Ectodermal cell (in vitro differentiated cells): ENCODE measurements around the gene C12orf56. TPM values are rescaled to one million over a fixed set of nuclear protein-coding genes. Genes with fewer than 3 reads are reported as not detected.

Source experiments
- H3K27ac ChIP-seq: 2 replicates; pipeline ENCODE4 v1.7.0; 2013; ENCODE audit warnings: mild to moderate bottlenecking, low read depth, low read length; ENCODE audit not compliant: insufficient read depth, poor library complexity, severe bottlenecking
- H3K27me3 ChIP-seq: 2 replicates; pipeline ENCODE4 v1.7.0; 2013; ENCODE audit warnings: mild to moderate bottlenecking, low read length; ENCODE audit not compliant: insufficient read depth, control insufficient read depth, poor library complexity, severe bottlenecking
- H3K36me3 ChIP-seq: one replicate; pipeline ENCODE4 v1.7.0; 2013; ENCODE audit warnings: low read length; ENCODE audit not compliant: control insufficient read depth, insufficient read depth
- H3K4me1 ChIP-seq: one replicate; pipeline ENCODE4 v1.7.0; 2013; ENCODE audit warnings: low read length; ENCODE audit not compliant: control insufficient read depth, insufficient read depth
- H3K4me3 ChIP-seq: 2 replicates; pipeline ENCODE4 v1.7.0; 2013; ENCODE audit warnings: low read depth, low read length, control low read depth; ENCODE audit not compliant: insufficient read depth
- H3K9me3 ChIP-seq: 2 replicates; pipeline ENCODE4 v1.7.0; 2013; ENCODE audit warnings: mild to moderate bottlenecking, low read length, moderate library complexity; ENCODE audit not compliant: control insufficient read depth
- WGBS, 2 experiments: methylation state at CpG; one replicate each; pipeline ENCODE4 v1.1.7; 2013; ENCODE audit warnings: missing lambda C conversion rate in 2 of 2; 5-methylcytosine and 5-hydroxymethylcytosine counted together
- polyA plus RNA-seq, 4 experiments: library from polyadenylated mRNA; stranded (reverse); fragments of 50-300 nt; gene quantifications; one replicate each; pipeline ENCODE4 v1.2.3, GENCODE V29; 2013

The C12orf56 gene, protein sequence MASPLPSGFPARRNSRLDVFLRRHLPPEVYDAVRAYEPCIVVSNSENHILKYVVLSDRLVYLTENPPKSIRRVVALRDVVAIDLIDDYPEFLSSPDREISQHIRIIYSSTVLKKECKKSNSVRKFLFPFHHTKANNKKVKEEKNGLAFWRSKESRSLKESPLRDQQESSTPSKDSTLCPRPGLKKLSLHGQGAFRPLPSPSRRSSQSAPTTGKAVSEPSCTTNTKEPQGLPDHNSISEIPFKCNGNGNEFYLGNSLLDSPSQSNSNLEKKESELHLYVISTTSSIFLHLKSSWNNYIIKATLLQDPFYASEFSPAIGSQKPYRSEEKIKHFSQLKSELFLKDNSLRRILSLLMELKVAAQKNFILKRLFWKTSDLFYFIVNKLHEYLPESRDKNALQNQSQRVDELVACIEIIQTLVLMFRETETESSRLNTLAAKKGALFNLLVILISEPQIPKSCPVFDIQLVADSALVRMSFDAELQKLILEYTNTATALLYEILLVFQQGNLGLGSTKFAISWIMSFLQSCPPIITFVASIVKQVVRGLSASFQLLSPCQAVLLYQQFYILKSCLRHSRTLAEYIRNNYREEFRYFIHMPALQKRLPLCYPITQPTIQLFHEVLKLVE
- polyA plus RNA-seq (2013, experiment 1 of 4): 0.37 TPM
- 0.96 TPM for polyA plus RNA-seq (2013, experiment 2 of 4)
- polyA plus RNA-seq (2013, experiment 3 of 4): 0.48 TPM
- 0.24 TPM for polyA plus RNA-seq (2013, experiment 4 of 4)

DNA sequence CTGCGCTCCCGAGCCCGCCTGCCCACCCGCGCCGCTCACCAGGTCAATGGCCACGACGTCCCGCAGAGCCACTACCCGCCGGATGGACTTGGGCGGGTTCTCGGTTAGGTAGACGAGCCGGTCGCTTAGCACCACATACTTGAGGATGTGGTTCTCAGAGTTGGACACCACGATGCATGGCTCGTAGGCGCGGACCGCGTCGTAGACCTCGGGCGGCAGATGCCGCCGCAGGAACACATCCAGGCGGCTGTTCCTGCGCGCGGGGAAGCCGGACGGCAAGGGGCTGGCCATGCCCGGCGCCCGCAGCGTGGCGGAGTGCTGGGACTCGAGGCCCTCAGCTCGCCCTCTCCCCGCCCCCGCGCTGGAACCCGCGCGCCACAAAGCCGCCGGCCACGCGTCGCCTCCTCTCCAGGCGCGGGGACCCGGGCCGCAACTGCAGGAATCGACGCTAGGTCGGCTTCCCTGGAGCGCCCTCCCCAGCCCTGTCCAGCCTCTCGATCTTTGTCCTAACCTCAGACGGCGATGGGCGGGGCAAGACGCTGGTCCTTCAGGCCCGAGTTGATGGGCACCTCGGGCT, at the start of gene C12orf56:
Gene C12orf56, minus strand, starts transcription at position 484 of the 577 bp plus-strand sequence. Its CDS starts 193 bp downstream, at position 291.
- WGBS, 2 experiments: 65 to 66% methylated on average over 66 of the region's 66 CpGs
- Histone ChIP-seq H3K27ac (no peak within 1 kb of the TSS), H3K36me3 (no peaks in the 10 kb centered on the region), H3K4me3 (peak within 1 kb of the TSS; percentile 20), H3K27me3 (peaks cover 15% of the 10 kb centered on the region), H3K9me3 (no peaks in the 10 kb centered on the region), H3K4me1 (no peaks in the 10 kb centered on the region)

- H3K27ac ChIP-seq: no peak overlapping the region
- H3K4me3 ChIP-seq: no peak overlapping the region
- WGBS, 2 experiments: 90% methylated on average over 1 of the region's 1 CpG; no CpG with 5 or more reads in 1 of the 2 experiments
- H3K4me1 ChIP-seq: no peaks in the 10 kb centered on the region
- peaks cover 45% of the 10 kb centered on the region for H3K36me3 ChIP-seq
- no peaks in the 10 kb centered on the region for H3K27me3 ChIP-seq
- no peaks in the 10 kb centered on the region for H3K9me3 ChIP-seq
Measured at GRCh38 chr12:64440100-64440499, 49.5 kb upstream of the C12orf56 start.

GRCh38 chr12:64433915-64434314, 43.4 kb upstream of the C12orf56 start:
- Histone ChIP-seq H3K9me3 (no peaks in the 10 kb centered on the region), H3K27ac (no peak overlapping the region), H3K4me3 (no peak overlapping the region), H3K36me3 (peaks cover 72% of the 10 kb centered on the region), H3K27me3 (no peaks in the 10 kb centered on the region), H3K4me1 (no peaks in the 10 kb centered on the region)
- WGBS, 2 experiments: 91 to 94% methylated on average over 5 of the region's 5 CpGs

GRCh38 chr12:64431791-64432190, 41.2 kb upstream of the C12orf56 start:
- no peaks in the 10 kb centered on the region for H3K4me1 ChIP-seq
- 96 to 97% methylated on average over 3 to 4 of the region's 4 CpGs for WGBS, 2 experiments
- no peaks in the 10 kb centered on the region for H3K9me3 ChIP-seq
- H3K27me3 ChIP-seq: no peaks in the 10 kb centered on the region
- H3K36me3 ChIP-seq: peaks cover 67% of the 10 kb centered on the region
- no peak overlapping the region for H3K27ac ChIP-seq
- no peak overlapping the region for H3K4me3 ChIP-seq

DNA sequence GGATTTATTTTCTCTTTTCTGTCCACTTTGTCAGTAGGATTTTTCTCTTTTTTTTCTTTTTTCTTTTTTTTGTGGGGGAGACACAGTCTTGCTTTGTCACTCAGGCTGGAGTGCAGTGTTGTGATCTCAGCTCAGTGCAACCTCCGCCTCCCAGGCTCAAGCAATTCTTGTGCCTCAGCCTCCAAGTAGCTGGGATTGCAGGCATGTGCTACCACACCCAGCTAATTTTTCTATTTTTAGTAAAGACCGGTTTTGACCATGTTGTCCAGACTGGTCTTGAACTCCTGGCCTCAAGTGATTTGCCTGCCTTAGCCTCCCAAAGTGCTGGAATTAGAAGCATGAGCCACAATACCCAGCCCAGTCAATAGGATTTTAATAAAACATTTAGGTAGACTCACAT, 40.3 kb upstream of the C12orf56 start:
- Histone ChIP-seq H3K4me3 (no peak overlapping the region), H3K27ac (no peak overlapping the region), H3K36me3 (peaks cover 63% of the 10 kb centered on the region), H3K4me1 (no peaks in the 10 kb centered on the region), H3K9me3 (no peaks in the 10 kb centered on the region), H3K27me3 (no peaks in the 10 kb centered on the region)
- WGBS, 2 experiments: 95 to 96% methylated on average over 2 of the region's 2 CpGs

- Histone ChIP-seq H3K36me3 (peaks cover 68% of the 10 kb centered on the region), H3K27ac (no peak overlapping the region)
Measured at GRCh38 chr12:64428956-64429355, 38.4 kb upstream of the C12orf56 start.

GRCh38 chr12:64427988-64428387, 37.4 kb upstream of the C12orf56 start:
- H3K4me3 ChIP-seq: no peak overlapping the region
- H3K27me3 ChIP-seq: no peaks in the 10 kb centered on the region
- no peak overlapping the region for H3K27ac ChIP-seq
- no peaks in the 10 kb centered on the region for H3K4me1 ChIP-seq
- H3K9me3 ChIP-seq: no peaks in the 10 kb centered on the region
- WGBS, 2 experiments: 83% methylated on average over 1 of the region's 1 CpG; no CpG with 5 or more reads in 1 of the 2 experiments
- H3K36me3 ChIP-seq: peaks cover 65% of the 10 kb centered on the region

More at GRCh38 chr12:64428956-64429355, 38.4 kb upstream of the C12orf56 start:
- Histone ChIP-seq H3K4me1 (no peaks in the 10 kb centered on the region), H3K9me3 (no peaks in the 10 kb centered on the region), H3K27me3 (no peaks in the 10 kb centered on the region), H3K4me3 (no peak overlapping the region)
- WGBS, 2 experiments: 90 to 98% methylated on average over 4 of the region's 4 CpGs

DNA sequence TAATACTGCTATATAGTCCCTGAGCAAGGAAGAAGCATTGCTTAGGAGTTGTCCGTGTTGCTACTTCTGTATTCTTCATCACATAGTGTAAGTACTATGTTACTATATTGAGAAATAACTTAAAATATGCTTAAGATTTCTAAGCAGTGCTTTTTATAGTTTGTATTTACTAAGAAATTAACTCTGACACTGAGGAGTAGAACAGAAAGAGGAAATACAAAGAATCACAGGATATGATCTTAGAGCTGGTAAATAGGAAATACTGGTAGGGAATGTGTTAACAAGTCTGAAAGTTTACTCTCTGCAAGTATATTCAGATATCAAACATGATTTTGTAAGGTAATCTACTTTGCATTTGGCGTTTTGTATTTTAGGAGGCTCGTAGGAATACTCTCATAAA, 29.1 kb upstream of the C12orf56 start:
- no peaks in the 10 kb centered on the region for H3K9me3 ChIP-seq
- H3K36me3 ChIP-seq: peaks cover 53% of the 10 kb centered on the region
- no peak overlapping the region for H3K4me3 ChIP-seq
- 100% methylated on average over 2 of the region's 3 CpGs for WGBS, 2 experiments
- H3K27ac ChIP-seq: no peak overlapping the region
- no peaks in the 10 kb centered on the region for H3K4me1 ChIP-seq
- H3K27me3 ChIP-seq: no peaks in the 10 kb centered on the region

GRCh38 chr12:64418209-64418608, 27.7 kb upstream of the C12orf56 start:
- Histone ChIP-seq H3K27me3 (no peaks in the 10 kb centered on the region), H3K9me3 (no peaks in the 10 kb centered on the region), H3K4me1 (no peaks in the 10 kb centered on the region), H3K36me3 (peaks cover 51% of the 10 kb centered on the region), H3K27ac (no peak overlapping the region), H3K4me3 (no peak overlapping the region)

DNA sequence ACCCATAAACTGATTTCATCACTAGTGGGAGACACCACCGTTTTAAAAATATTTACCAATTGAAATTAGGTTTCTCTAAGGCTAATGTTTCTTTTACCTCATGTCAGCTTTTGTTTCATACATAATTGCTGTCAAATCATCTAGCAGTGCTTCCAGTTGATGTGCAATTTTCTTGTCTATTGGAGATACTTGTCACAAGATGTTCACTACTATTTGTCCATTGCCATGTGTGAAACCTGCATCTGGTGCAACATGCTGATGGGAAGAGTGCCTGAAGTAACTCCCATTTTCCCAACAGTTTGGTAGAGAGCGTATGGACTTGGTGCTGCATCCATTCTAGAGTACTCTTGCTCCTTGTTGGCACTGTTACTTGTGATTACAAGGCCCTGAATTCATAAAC, 23.3 kb upstream of the C12orf56 start:
- H3K27me3 ChIP-seq: no peaks in the 10 kb centered on the region
- H3K36me3 ChIP-seq: peaks cover 50% of the 10 kb centered on the region

More for the DNA sequence above, 23.3 kb upstream of the C12orf56 start:
- no peak overlapping the region for H3K4me3 ChIP-seq
- no peak overlapping the region for H3K27ac ChIP-seq
- 99 to 100% methylated on average over 2 of the region's 2 CpGs for WGBS, 2 experiments
- H3K4me1 ChIP-seq: no peaks in the 10 kb centered on the region
- no peaks in the 10 kb centered on the region for H3K9me3 ChIP-seq
